Measurements from ENCODE around the gene OPCML. TPM values are rescaled to one million over a fixed set of nuclear protein-coding genes. Genes with fewer than 3 reads are reported as not detected.

The OPCML gene
- total and polyA plus RNA-seq, 7 donors = 0.01 to 0.80 (median 0.07) TPM; not detected in 4

- Histone ChIP-seq H3K4me3 (no peak overlapping the region), H3K27ac (no peak overlapping the region), H3K9me3 (no peaks in the 10 kb centered on the region), H3K4me1 (no peaks in the 10 kb centered on the region), H3K36me3 (ENCODE audit: insufficient read depth in 1 of 2, low read depth in 1 of 2) (no peaks in the 10 kb centered on the region), H3K27me3 (ENCODE audit: insufficient read depth in 3 of 3, low read length in 2 of 3) (no peaks in the 10 kb centered on the region)
- DNase-seq = no peak
- WGBS, 3 donors = 83 to 84% (median 84%) methylated on average over 5 of the region's 5 CpGs
- TF ChIP-seq CTCF (IDR thresholded peaks at IDR 0.05) = no peak
- intact Hi-C loops (cut with DNase I) = no loop called here
- ATAC-seq = no peak
Observed at GRCh38 chr11:132669949-132670348, 862.4 kb downstream of the OPCML start.

GRCh38 chr11:132665205-132665604 is 867.1 kb downstream of the OPCML start:
- no peak for TF ChIP-seq CTCF (IDR thresholded peaks at IDR 0.05)
- 80 to 85% (median 84%) methylated on average over 4 of the region's 4 CpGs for WGBS, 3 donors
- no peaks in the 10 kb centered on the region for H3K9me3 ChIP-seq
- no peaks in the 10 kb centered on the region for H3K36me3 ChIP-seq (ENCODE audit: insufficient read depth in 1 of 2, low read depth in 1 of 2)
- H3K27me3 ChIP-seq (ENCODE audit: insufficient read depth in 3 of 3, low read length in 2 of 3) = no peaks in the 10 kb centered on the region
- ATAC-seq (no peak), DNase-seq (no peak)
- no peak overlapping the region for H3K27ac ChIP-seq
- no peak overlapping the region for H3K4me3 ChIP-seq
- H3K4me1 ChIP-seq = no peaks in the 10 kb centered on the region
- intact Hi-C loops (cut with DNase I) = no loop called here

GRCh38 chr11:132658696-132659095 is 873.6 kb downstream of the OPCML start:
- TF ChIP-seq CTCF (IDR thresholded peaks at IDR 0.05) = no peak
- Histone ChIP-seq H3K4me1 (no peaks in the 10 kb centered on the region), H3K27ac (no peak overlapping the region), H3K27me3 (ENCODE audit: insufficient read depth in 3 of 3, low read length in 2 of 3) (no peaks in the 10 kb centered on the region), H3K4me3 (no peak overlapping the region), H3K9me3 (no peaks in the 10 kb centered on the region), H3K36me3 (ENCODE audit: insufficient read depth in 1 of 2, low read depth in 1 of 2) (no peaks in the 10 kb centered on the region)
- DNase-seq (no peak), ATAC-seq (no peak)
- intact Hi-C loops (cut with DNase I) = no loop called here
- WGBS, 3 donors = 91 to 93% (median 93%) methylated on average over 2 of the region's 2 CpGs

- no peak overlapping the region for H3K27ac ChIP-seq
- ATAC-seq = no peak
- H3K9me3 ChIP-seq = no peaks in the 10 kb centered on the region
- DNase-seq = no peak
- no peak for TF ChIP-seq CTCF (IDR thresholded peaks at IDR 0.05)
- 80 to 89% (median 85%) methylated on average over 4 of the region's 4 CpGs for whole genome bisulfite sequencing, 3 donors
- intact Hi-C loops (cut with DNase I) = no loop called here
- no peak overlapping the region for H3K4me3 ChIP-seq
- no peaks in the 10 kb centered on the region for H3K36me3 ChIP-seq (ENCODE audit: insufficient read depth in 1 of 2, low read depth in 1 of 2)
- no peaks in the 10 kb centered on the region for H3K4me1 ChIP-seq
- no peaks in the 10 kb centered on the region for H3K27me3 ChIP-seq (ENCODE audit: insufficient read depth in 3 of 3, low read length in 2 of 3)
Observed at GRCh38 chr11:132658004-132658403, 874.3 kb downstream of the OPCML start.

- no peaks in the 10 kb centered on the region for H3K4me1 ChIP-seq
- ATAC-seq (no peak), DNase-seq (no peak)
- WGBS, 3 donors = 78 to 84% (median 80%) methylated on average over 15 of the region's 15 CpGs
- no peaks in the 10 kb centered on the region for H3K27me3 ChIP-seq (ENCODE audit: insufficient read depth in 3 of 3, low read length in 2 of 3)
- H3K9me3 ChIP-seq = no peaks in the 10 kb centered on the region
- TF ChIP-seq CTCF (IDR thresholded peaks at IDR 0.05) = no peak
- H3K27ac ChIP-seq = no peak overlapping the region
- H3K36me3 ChIP-seq (ENCODE audit: insufficient read depth in 1 of 2, low read depth in 1 of 2) = no peaks in the 10 kb centered on the region
- intact Hi-C loops (cut with DNase I) = no loop called here
- H3K4me3 ChIP-seq = no peak overlapping the region
Observed at GRCh38 chr11:132655187-132655855, 877.0 kb downstream of the OPCML start.

Data from psoas muscle (tissue), 8 donors.